B cell (primary cell): ENCODE results near the gene SKAP1. TPM values are rescaled to one million over a fixed set of nuclear protein-coding genes. Genes with fewer than 3 reads are reported as not detected.

Source experiments
- ATAC-seq: fragments of 200-7000 bp; cut with Tn5 transposase; one replicate; pipeline ENCODE4 v1.10.0; 2021; ENCODE audit warnings: low read depth, mild to moderate bottlenecking, moderate number of reproducible peaks, moderate library complexity
- CTCF ChIA-PET: fragments of 350-600 bp; sonication (Branson Sonifier 250); formaldehyde crosslinking; loops from one replicate; lab custom pipeline; 2021; ENCODE audit warnings: antibody characterized with exemption, inconsistent platforms; lab: Charles Lee
- POLR2A ChIA-PET: fragments of 350-600 bp; sonication (Branson Sonifier 250); formaldehyde crosslinking; loops from one replicate; lab custom pipeline; 2021; ENCODE audit warnings: antibody characterized with exemption; lab: Charles Lee
- DNase-seq: peaks from one replicate; pipeline ENCODE4 v3.0.0; 2013
- H2AFZ ChIP-seq: 2 replicates; pipeline ENCODE4 v1.6.1; 2012; ENCODE audit warnings: mild to moderate bottlenecking, low read depth, low read length; ENCODE audit not compliant: insufficient read depth, poor library complexity, severe bottlenecking
- H3K27ac ChIP-seq, 2 donors: 1 replicate in 1 of 2; 2 replicates in 1 of 2; pipeline ENCODE4 v1.5.1; 2012 to 2013; ENCODE audit warnings: low read length in 2 of 2, mild to moderate bottlenecking in 2 of 2, moderate library complexity in 1 of 2
- H3K27me3 ChIP-seq, 4 experiments: fragments of 200-600 bp in 1 of 4; sonication (generic) in 1 of 4; replicated peaks in 1 of 4; 1 replicate in 2 of 4; 2 replicates in 2 of 4; pipeline versions ENCODE4 v1.6.1 to v1.7.0; 2013 to 2016; ENCODE audit warnings: low read length in 3 of 4, mild to moderate bottlenecking in 2 of 4, mixed read lengths in 1 of 4, moderate library complexity in 1 of 4; ENCODE audit not compliant: insufficient read depth in 4 of 4, control insufficient read depth in 3 of 4; ENCODE audit errors: control extremely low read depth in 1 of 4
- H3K36me3 ChIP-seq, 2 experiments: replicated peaks in 1 of 2; 1 replicate in 1 of 2; 2 replicates in 1 of 2; pipeline versions ENCODE4 v1.6.1 to v1.7.1; 2013; ENCODE audit warnings: low read length in 1 of 2; ENCODE audit not compliant: insufficient read depth in 2 of 2, control insufficient read depth in 1 of 2; ENCODE audit errors: control extremely low read depth in 1 of 2, extremely low read depth in 1 of 2
- H3K4me1 ChIP-seq, 2 donors: fragments of 200-600 bp in 1 of 2; sonication (generic) in 1 of 2; 1 replicate in 1 of 2; 2 replicates in 1 of 2; pipeline versions ENCODE4 v1.5.1 to v1.6.1; 2013 to 2017; ENCODE audit warnings: low read length in 2 of 2; ENCODE audit not compliant: control insufficient read depth in 2 of 2, insufficient read depth in 2 of 2
- H3K4me2 ChIP-seq: replicated peaks from 2 replicates; pipeline ENCODE3; 2012; ENCODE audit warnings: mild to moderate bottlenecking, low read depth, low read length; ENCODE audit not compliant: poor library complexity, severe bottlenecking
- H3K4me3 ChIP-seq, 5 experiments: fragments of 200-600 bp in 1 of 5; sonication (generic) in 1 of 5; 1 replicate in 3 of 5; 2 replicates in 2 of 5; pipeline versions ENCODE4 v1.5.1 to v1.7.0; 2011 to 2016; ENCODE audit warnings: low read length in 4 of 5, mild to moderate bottlenecking in 4 of 5, low read depth in 2 of 5, control low read depth in 1 of 5, moderate library complexity in 1 of 5; ENCODE audit not compliant: insufficient read depth in 1 of 5; ENCODE audit errors: control extremely low read depth in 1 of 5, extremely low read depth in 1 of 5
- H3K79me2 ChIP-seq: fragments of 200-600 bp; sonication (generic); one replicate; pipeline ENCODE4 v1.6.0; 2016; ENCODE audit warnings: low read length; ENCODE audit not compliant: control insufficient read depth, insufficient read depth
- H3K9ac ChIP-seq: fragments of 200-600 bp; sonication (generic); 2 replicates; pipeline ENCODE4 v1.6.1; 2017; ENCODE audit warnings: mild to moderate bottlenecking, low read length, moderate library complexity
- H3K9me3 ChIP-seq, 3 donors: one replicate each; pipeline versions ENCODE4 v1.6.1 to v1.7.1; 2013; ENCODE audit warnings: low read length in 2 of 3; ENCODE audit not compliant: control insufficient read depth in 2 of 3, insufficient read depth in 1 of 3; ENCODE audit errors: control extremely low read depth in 1 of 3
- H4K20me1 ChIP-seq: 2 replicates; pipeline ENCODE4 v1.6.0; 2012; ENCODE audit warnings: mild to moderate bottlenecking, low read length; ENCODE audit not compliant: insufficient read depth, control insufficient read depth, poor library complexity, severe bottlenecking
- H3K27ac Mint-ChIP-seq: one replicate; pipeline ENCODE4 v1.8.0; 2021; ENCODE audit warnings: mixed read lengths
- H3K27me3 Mint-ChIP-seq: one replicate; pipeline ENCODE4 v1.8.0; 2021; ENCODE audit warnings: mixed read lengths
- H3K4me1 Mint-ChIP-seq: one replicate; pipeline ENCODE4 v1.8.0; 2021; ENCODE audit warnings: mixed read lengths
- H3K4me3 Mint-ChIP-seq: one replicate; pipeline ENCODE4 v1.8.0; 2021; ENCODE audit warnings: mixed read lengths
- H3K9me3 Mint-ChIP-seq: one replicate; pipeline ENCODE4 v1.8.0; 2022; ENCODE audit warnings: mixed read lengths; ENCODE audit not compliant: insufficient read depth
- EZH2 ChIP-seq: IDR thresholded peaks from 2 replicates; pipeline ENCODE4 v1.6.1; 2012; ENCODE audit warnings: borderline replicate concordance, low read depth, mild to moderate bottlenecking, moderate library complexity, low read length; ENCODE audit not compliant: insufficient read depth, poor library complexity, severe bottlenecking
- WGBS: methylation state at CpG from one replicate; pipeline ENCODE4 v1.1.5; 2013; ENCODE audit warnings: missing lambda C conversion rate; ENCODE audit not compliant: insufficient coverage; 5-methylcytosine and 5-hydroxymethylcytosine counted together
- intact Hi-C: fragments of 100-400 bp; cut with micrococcal nuclease; formaldehyde crosslinking; loops from one replicate; pipeline ENCODE4 v1.10.0; 2022
- polyA plus RNA-seq: library from polyadenylated mRNA; depleted of rRNA; stranded (reverse); fragments of >200 nt; gene quantifications from 2 replicates; pipeline ENCODE4 v1.2.3, GENCODE V29; 2012
- total RNA-seq, 2 donors: library from RNA; stranded (reverse); fragments of 120-200 nt in 1 of 2; gene quantifications; 1 replicate in 1 of 2; 2 replicates in 1 of 2; pipeline versions ENCODE4 v1.2.3 to v1.2.4, GENCODE V29; 2013 to 2022
- TF ChIP-seq, protein P1 (sequence below): fragments of 200-600 bp; IDR thresholded peaks from one replicate; pipeline ENCODE4 v1.8.0; 2022; ENCODE audit warnings: antibody characterized with exemption, mild to moderate bottlenecking

SKAP1 gene
- total and polyA plus RNA-seq, 2 donors (not counting 1 experiment from before 2014, with no cell fraction given) = 33.1 to 37.3 TPM

DNA sequence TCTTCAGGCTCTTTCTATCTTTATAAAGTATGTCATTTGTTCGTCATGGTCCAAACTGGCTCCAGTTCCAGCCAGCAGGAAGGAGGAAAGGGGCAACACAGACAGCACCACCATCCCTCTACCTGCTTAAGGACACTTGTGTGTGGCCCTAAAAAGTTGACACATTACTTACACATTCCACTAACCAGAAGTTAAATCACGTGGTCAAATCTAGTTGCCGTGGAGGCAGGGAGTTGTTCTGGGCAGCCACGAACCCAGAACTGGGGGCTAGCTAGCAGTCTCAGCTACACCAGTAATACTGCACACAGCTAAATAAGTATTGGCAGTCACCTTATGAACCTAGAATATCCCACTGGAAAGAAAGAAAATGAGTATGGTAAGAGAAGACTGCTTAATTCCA, 218.2 kb downstream of the SKAP1 start:
- 100% methylated on average over 3 of the region's 4 CpGs for WGBS
- H3K4me2 ChIP-seq = no peak overlapping the region
- H3K27ac Mint-ChIP-seq = no peak overlapping the region
- H3K9me3 ChIP-seq = no peaks in the 10 kb centered on the region
- H3K9ac ChIP-seq = no peak overlapping the region
- H3K27me3 ChIP-seq = no peaks in the 10 kb centered on the region
- DNase-seq (no peak), ATAC-seq (no peak)
- H3K4me1 Mint-ChIP-seq = no peaks in the 10 kb centered on the region
- H3K27ac ChIP-seq = no peak overlapping the region
- ChIA-PET POLR2A (no interaction called here), CTCF (no interaction called here)
- intact Hi-C loops = no loop called here
- no peaks in the 10 kb centered on the region for H3K79me2 ChIP-seq
- no peaks in the 10 kb centered on the region for H3K4me1 ChIP-seq
- TF ChIP-seq, protein P1, sequence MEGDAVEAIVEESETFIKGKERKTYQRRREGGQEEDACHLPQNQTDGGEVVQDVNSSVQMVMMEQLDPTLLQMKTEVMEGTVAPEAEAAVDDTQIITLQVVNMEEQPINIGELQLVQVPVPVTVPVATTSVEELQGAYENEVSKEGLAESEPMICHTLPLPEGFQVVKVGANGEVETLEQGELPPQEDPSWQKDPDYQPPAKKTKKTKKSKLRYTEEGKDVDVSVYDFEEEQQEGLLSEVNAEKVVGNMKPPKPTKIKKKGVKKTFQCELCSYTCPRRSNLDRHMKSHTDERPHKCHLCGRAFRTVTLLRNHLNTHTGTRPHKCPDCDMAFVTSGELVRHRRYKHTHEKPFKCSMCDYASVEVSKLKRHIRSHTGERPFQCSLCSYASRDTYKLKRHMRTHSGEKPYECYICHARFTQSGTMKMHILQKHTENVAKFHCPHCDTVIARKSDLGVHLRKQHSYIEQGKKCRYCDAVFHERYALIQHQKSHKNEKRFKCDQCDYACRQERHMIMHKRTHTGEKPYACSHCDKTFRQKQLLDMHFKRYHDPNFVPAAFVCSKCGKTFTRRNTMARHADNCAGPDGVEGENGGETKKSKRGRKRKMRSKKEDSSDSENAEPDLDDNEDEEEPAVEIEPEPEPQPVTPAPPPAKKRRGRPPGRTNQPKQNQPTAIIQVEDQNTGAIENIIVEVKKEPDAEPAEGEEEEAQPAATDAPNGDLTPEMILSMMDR = no peak
- TF ChIP-seq EZH2 = no peak
- no peak overlapping the region for H3K4me3 ChIP-seq
- no peaks in the 10 kb centered on the region for H4K20me1 ChIP-seq
- H2AFZ ChIP-seq = no peak overlapping the region
- H3K36me3 ChIP-seq = peaks cover 0 to 3% of the 10 kb centered on the region in 2 experiments
- H3K4me3 Mint-ChIP-seq = no peak overlapping the region
- no peaks in the 10 kb centered on the region for H3K9me3 Mint-ChIP-seq
- H3K27me3 Mint-ChIP-seq = no peaks in the 10 kb centered on the region

DNA sequence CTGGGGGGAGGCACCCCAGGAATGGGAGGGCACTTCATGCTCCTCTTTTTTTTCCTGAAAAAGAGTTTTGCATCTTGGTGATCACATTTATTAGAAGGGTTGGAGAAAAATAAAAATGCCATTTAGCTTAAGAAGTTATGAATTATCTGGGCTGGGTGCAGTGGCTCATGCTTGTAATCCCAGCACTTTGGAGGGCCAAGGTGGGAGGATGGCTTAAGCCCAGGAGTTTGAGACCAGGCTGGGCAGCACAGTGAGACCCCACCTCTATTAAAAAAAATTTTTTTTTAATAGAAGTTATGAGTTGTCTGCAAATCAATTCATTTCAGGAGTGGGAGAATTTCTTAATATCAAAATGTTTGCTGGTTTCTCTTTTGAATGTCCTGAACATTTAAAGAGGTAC, 219.0 kb downstream of the SKAP1 start:
- no peaks in the 10 kb centered on the region for H3K9me3 ChIP-seq
- H3K4me1 ChIP-seq = no peaks in the 10 kb centered on the region
- H2AFZ ChIP-seq = no peak overlapping the region
- intact Hi-C loops = no loop called here
- no peak overlapping the region for H3K4me3 Mint-ChIP-seq
- CTCF ChIA-PET = no interaction called here
- no peak for TF ChIP-seq EZH2
- TF ChIP-seq, protein P1 = no peak
- no peak for DNase-seq
- H3K79me2 ChIP-seq = no peaks in the 10 kb centered on the region
- no peaks in the 10 kb centered on the region for H3K4me1 Mint-ChIP-seq
- H3K36me3 ChIP-seq = peaks cover 0 to 3% of the 10 kb centered on the region in 2 experiments
- no peaks in the 10 kb centered on the region for H3K27me3 Mint-ChIP-seq
- no peak overlapping the region for H3K27ac ChIP-seq
- POLR2A ChIA-PET = no interaction called here
- no peak overlapping the region for H3K9ac ChIP-seq
- H4K20me1 ChIP-seq = no peaks in the 10 kb centered on the region
- no peaks in the 10 kb centered on the region for H3K9me3 Mint-ChIP-seq
- no peak overlapping the region for H3K4me3 ChIP-seq
- no peak overlapping the region for H3K4me2 ChIP-seq
- no peak for ATAC-seq
- no peak overlapping the region for H3K27ac Mint-ChIP-seq
- H3K27me3 ChIP-seq = no peaks in the 10 kb centered on the region
